Frontal cortex (tissue), 4 donors: Measurements from ENCODE around the gene CSNK1G1. TPM values are rescaled to one million over a fixed set of nuclear protein-coding genes. Genes with fewer than 3 reads are reported as not detected.
"Not testable (repeated sequence)": the region's sequence is repeated elsewhere in the genome, so short reads cannot be mapped to it uniquely, and the experiment has no call there.

ENCODE experiments used
- DNase-seq, 2 donors: peaks; one replicate each; pipeline ENCODE4 v3.0.0; 2012; ENCODE audit warnings: low spot score in 2 of 2
- FAIRE-seq: peaks from 2 replicates; lab custom pipeline; 2012; peaks lifted over from hg19 to GRCh38; lab: Jason Lieb, UNC
- total RNA-seq: library from RNA; depleted of rRNA; stranded (reverse); fragments of >200 nt; gene quantifications from one replicate; pipeline ENCODE4 v1.2.3, GENCODE V29; 2014
- donor health status: control.
- donor health status: control.
- donor health status: control.

CSNK1G1 gene
- total RNA-seq = 46.1 TPM

DNA sequence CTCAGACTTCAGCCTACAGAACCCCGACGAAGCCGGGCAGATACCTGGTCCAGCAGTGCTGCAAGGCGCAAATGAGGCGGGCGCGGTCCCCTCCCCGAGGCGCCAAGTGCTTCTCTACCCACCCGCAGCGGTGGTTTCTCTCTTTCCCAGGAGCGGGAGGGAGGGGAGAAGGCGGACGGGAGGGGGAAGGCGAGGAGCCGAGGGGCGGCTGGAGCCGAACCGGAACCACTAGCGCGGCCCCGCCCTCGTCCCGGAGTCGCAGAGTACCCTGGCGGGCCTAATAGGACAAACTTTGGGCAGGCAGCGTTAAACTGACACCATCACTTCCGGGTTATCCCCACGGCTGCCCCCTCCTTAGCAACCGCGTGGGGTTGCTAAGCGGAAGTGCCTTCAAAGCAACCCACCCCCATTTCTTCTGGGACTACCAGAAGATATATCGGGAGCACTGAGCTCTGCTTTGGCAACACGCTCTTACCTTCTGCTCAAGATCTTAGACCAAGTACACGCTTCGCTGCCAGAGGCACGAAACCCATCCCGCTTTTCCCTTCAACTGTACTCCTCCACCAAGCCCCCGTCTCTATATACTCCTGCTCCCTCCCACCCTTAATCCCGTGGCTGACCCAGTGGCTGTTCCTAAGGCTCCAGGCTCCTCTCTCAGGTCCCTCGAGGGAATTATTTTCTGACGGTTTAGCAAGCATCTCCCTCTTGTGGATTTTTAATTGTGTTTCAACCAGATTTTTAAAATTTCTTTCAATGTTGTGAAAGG lies at the start of gene CSNK1G1:
TSS of gene CSNK1G1 (minus strand) at position 230 of the 766 bp plus-strand sequence. CDS start 55,674 bp downstream, outside the sequence.
- peak; percentile 80 to 86 for DNase-seq
- FAIRE-seq = no peak

DNA sequence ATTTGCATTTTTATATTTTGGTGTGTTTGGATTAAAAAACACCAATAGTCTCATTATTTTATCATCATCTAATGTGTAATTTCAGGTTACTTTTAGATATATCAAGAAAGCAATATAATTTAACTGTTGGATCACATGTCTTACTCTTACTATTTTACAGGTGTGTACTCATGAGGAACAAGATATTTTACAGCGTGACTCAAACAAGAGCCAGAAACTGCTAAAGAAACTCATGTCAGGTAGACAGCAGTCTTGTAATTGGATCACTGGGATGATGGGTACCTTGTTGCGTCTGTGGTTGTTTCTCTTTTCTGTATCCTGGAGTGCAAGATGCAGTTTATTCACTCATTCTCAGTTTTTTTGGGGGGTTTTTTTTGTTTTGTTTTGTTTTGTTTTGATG lies 44.6 kb upstream of the CSNK1G1 start:
- FAIRE-seq (no peak), DNase-seq (no peak)

DNA sequence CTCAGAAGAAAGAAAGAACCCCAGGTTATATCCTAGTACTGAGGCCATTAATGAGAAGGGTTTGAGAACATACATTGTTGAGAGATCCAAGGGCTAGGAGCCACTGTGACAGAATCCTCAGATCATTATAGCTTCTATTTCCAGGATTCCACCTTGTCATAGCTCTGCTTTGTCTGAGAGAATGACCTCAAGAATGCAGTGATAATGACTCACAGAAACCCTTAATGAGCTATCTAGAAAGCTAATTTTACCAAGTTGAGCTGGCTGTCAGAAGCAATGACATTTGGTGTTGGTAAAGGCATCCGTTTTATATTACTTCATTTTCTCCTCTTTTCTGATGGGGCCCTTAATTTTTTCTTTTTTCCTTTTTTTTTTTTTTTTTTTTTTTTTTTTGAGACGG lies 42.6 kb upstream of the CSNK1G1 start:
- FAIRE-seq (no peak), DNase-seq (no peak)

DNA sequence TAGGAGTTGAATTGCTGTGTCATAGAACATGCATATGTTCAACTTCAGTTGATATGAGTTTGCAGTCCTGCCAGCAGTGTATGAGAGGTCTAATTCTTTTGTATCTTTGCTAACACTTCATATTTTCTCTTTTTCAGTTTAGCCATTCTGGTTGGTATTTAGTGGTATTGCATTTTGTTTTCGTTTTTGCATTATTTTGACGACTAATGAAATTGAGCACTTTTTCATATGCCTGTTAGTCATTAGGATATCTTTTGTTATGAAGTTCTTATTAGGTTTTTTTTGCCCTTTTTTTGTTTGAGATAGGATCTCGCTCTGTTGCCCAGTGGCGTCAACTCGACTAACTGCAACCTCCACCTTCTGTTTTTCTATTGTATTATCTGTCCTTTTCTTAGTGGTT lies 40.8 kb upstream of the CSNK1G1 start:
- DNase-seq (no peak), FAIRE-seq (no peak)

DNA sequence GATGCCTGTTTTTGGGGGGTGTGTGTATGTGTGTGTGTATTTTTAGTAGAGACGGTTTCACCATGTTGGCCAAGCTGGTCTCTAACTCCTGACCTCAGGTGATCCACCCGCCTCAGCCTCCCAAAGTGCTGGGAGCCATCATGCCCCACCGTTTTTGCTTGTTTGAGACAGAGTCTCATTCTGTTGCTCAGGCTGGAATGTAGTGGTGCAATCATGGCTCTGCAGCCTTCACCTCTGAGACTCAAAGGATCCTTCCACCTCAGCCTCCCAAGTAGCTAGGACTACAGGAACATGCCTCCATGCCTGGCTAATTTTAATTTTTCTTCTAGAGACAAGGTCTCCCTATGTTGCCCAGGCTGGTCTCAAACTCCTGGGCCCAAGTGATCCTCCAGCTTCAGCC lies 36.5 kb upstream of the CSNK1G1 start:
- DNase-seq, FAIRE-seq: not testable (repeated sequence)

DNA sequence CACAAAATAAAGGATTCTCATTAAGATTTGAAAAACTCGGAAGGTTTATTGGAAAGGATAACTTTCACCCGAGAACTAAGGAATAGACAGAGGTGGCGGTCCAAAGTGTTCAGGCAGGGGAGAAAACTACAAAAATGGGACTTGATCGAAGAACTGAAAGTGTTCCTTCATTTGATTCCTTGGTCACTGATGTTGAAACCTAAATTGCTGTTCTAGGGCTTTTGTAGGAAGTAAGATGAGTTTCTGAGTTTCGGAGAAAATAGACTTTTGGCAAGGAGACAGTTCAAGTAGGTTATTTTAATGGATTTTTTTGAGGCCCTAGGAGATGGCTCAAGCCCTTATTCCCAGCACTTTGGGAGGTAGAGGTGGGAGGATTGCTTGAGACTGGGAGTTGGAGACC lies 33.1 kb upstream of the CSNK1G1 start:
- FAIRE-seq (no peak), DNase-seq (no peak)

DNA sequence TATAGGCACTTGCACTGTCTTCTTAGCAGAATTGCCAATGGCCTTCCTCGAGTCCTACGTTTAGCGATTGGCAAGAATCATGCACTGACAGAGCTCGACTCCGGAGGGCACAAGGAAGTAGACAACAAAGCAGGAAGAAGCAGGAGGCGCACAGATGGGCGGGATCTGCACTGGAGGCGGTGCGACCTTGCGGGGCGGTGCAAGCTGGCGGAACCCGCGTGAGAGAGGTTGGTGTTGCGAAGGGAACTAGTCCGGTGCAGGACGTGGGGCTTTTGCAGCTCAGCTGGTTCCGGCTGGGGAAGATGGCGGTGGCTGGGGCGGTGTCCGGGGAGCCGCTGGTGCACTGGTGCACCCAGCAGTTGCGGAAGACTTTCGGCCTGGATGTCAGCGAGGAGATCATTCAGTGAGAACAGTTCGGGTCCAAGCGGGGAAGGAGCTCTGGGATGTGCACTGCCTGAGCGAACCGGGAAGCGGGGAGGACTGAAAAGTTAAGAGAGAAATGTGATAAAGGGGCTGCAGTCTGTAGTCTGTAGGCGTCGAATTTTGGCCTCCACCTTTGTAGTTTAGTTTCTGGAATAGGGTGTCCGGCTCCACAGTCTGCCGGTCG lies 31.7 kb upstream of the CSNK1G1 start, which contains the start of gene TRIP4:
TSS of gene TRIP4 (plus strand) at position 275 of the 607 bp plus-strand sequence. CDS start at position 303, 28 bp downstream.
- no peak for FAIRE-seq
- DNase-seq = peak; percentile 67 to 82

DNA sequence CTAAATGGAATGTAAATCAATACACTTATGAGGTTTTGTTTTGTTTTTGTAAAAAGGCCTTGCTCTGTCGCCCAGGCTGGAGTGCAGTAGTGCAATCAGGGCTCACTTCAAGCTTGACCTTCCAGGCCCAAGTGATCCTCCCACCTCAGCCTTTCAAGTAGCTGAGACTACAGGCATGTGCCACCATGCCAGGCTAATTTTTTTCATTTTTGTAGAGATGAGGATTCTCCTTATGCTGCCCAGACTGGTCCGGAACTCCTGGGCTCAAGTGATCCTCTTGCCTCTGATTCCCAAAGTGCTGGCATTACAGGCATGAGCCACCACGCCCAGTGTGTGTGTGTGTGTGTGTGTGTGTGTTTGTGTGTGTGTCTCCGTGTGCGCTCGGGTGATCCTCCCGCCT lies 30.3 kb upstream of the CSNK1G1 start:
- DNase-seq (no peak), FAIRE-seq (no peak)

DNA sequence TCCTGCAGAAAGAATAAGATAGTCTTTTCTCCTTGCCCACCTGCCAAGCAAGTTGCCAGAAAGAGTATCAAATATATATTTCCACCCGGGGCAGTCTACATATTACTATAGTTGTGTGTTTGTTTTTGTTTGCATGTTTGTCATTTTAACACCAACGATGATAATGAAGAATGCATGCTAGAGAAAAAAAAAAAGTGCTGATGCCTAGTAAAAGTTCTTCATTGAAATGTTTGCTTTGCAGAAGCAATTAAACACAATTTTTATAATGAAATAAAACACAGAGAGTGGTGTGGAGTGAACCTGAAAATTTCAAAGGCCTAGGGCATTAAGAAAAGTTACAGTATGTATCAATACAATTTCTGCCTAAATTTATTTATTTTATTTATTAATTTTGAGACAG lies 27.8 kb upstream of the CSNK1G1 start:
- DNase-seq (no peak), FAIRE-seq (no peak)

DNA sequence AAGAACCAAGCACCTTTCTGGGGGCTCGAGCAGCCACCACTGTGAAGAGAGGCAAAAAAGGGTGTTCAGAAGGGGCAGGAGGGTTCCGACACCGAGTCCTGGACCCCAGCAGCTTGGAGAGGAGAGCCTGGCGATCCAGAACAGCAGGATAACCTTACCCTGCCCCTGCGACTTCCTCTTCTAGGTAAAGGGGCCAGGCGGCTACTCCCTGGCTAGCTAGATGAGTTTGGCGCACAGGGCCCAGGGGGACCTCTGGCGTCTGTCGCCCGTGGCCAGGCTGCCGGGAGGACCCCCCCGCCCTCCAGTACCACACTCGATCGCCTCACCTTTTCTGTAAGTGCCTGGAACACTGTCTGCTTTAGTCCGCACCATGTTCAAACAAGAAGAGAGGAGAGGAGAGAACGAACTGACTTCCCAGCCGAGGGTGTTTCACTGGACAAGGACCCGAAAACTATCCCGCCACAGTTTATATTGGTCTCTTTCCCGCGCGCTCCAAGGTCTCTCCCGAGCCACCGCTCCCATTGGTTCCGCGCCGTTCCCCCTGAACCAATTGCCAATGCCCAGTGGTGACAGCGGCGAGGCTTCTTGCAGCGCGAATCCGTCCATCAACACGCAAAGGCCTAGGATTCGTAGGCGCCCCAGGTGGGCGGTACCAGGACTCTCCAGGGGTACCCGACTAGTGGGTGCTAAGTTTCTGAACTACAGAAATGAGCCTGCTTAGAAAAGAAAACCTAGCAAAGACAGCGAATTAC lies 25.2 kb upstream of the CSNK1G1 start, which contains the start of gene PCLAF:
TSS of gene PCLAF (minus strand) at position 442 of the 752 bp plus-strand sequence. CDS start at position 372, 70 bp downstream.
- FAIRE-seq (peak; percentile 42), DNase-seq (peak; percentile 75 to 92)

DNA sequence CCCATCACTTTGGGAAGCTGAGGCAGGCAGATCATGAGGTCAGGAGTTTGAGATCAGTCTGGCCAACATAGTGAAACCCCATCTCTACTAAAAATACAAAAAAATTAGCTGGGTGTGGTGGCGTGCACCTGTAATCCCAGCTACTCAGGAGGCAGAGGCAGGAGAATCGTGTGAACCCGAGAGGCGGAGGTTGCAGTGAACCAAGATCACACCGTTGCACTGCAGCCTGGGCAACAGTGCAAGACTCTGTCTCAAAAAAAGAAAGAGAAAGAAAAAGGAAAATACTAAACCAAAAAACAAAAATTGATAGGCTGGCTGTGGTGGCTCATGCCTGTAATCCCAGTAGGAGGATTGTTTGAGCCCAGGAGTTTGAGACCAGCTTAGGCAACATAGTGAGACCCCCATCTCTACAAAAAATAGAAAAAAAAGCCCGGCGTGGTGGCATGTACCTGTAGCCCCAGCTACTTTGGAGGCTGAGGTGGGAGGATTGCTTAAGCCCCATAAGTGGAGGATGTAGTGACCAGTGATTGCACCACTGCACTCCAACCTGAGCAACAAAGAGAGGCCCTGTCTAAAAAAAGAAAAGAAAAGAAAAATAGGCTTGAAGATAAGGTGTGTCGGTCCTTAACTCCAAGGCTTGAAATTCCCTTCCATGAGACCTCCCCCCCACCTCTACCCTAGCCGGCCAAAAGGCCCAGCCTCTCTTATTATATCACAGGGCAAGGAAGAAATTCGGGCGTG lies 24.3 kb upstream of the CSNK1G1 start:
- not testable (repeated sequence) for DNase-seq, FAIRE-seq

DNA sequence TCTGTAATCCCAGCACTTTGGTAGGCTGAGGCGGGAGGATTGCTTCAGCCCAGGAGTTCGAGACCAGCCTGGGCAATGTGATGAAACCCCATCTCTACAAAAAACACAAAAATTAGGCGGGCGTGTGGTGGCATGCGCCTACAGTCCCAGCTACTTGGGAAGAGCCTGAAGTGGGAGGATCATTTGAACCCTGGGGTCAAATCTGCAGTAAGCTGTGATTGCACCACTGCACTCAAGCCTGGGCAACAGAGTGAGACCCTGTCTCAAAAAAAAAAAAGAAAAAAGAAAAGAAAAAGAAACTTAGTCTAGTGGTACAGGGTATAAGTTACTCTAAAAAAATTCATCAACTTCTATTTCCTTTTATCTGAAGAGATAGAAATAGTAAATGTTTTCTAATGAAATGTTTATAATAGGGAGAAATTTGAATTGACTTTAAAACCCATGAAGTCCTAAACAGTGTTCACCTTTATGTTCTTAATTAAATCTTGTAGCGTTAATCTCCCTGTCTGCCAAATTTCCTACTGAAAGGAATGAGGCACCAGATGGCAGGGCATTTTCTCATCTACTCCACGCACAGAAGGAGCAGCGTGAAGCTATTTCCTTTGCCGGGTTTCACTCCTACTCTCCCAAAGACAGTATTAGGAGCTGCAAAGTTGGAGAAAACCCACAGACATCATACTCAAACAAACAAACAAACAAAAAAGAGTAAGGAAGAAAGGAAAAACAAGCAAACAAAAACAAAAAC lies 23.4 kb upstream of the CSNK1G1 start:
- no peak for FAIRE-seq
- no peak for DNase-seq

DNA sequence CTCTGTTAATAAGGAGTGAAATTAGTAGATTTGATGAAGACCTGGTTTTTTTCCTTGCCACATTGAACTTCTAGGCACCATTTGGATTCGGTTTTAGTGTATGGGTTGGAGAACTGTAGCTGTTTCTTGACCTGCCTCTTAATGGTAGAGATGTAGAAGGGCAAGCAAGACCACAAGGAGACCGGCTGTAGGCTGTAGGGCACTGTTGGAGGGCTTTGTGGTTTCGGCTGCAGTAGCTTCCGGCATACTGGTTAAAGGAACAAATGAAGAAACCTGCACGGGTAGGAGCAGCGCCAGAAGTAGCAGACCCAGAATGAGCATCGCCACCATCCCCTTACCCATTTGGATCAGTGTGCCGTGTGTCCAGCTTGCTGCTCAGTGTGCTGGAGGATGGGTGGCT lies 17.4 kb upstream of the CSNK1G1 start:
- no peak for DNase-seq
- FAIRE-seq = no peak

DNA sequence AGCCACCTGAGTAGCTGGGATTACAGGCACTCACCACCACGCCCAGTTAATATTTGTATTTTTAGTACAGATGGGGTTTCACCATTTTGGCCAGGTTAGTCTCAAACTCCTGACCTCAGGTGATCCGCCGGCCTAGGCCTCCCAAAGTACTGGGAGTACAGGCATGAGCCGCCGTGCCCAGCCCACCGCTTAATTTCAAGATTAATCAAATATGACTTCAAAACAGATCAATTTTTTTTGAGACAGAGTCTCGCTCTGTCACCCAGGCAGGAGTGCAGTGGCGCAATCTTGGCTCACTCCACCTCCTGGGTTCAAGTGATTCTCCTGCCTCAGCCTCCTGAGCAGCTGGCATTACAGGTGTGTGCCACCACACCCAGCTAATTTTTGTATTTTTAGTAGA lies 15.4 kb upstream of the CSNK1G1 start:
- FAIRE-seq, DNase-seq: not testable (repeated sequence)

DNA sequence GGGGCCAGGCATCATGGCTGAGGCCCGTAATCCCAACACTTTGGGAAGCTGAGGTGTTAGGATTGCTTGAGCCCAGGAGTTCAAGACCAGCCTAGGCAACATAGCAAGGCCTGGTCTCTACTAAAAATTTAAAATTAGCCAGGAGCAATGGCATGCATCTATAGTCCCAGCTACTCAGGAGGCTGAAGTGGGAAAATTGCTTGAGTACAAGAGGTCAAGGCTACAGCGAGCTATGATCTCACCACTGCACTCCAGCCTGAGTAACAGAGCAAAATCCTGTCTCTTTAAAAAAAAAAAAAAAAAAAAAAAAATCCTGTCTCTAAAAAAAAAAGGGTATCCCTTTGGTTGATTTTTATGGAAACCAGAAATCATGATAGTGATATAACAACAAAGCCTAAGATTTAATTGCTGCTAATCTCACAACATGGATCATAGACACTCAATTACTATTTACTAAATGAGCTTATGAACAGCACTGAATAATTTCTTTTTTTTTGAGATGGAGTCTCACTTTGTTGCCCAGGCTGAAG lies 13.2 kb upstream of the CSNK1G1 start:
- FAIRE-seq (no peak), DNase-seq (no peak)

DNA sequence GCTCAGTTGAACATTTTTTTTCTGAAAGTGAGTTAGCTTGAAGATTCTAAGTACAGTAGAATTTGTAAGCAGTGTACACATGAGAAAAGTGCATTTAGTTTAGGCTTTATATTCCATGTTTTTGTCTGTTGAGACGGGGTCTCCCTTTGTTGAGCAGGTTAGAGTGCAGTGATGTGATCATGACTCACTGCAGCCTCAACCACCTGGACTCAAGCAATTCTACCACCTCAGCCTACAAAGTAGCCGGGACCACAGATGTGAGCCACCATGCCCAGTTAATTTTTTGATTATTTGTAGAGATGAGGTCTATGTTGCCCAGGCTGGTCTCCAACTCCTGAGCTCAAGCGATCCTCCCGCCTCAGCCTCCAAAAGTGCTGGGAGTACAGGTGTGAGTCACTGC lies 5.3 kb upstream of the CSNK1G1 start:
- no peak for FAIRE-seq
- DNase-seq = no peak

DNA sequence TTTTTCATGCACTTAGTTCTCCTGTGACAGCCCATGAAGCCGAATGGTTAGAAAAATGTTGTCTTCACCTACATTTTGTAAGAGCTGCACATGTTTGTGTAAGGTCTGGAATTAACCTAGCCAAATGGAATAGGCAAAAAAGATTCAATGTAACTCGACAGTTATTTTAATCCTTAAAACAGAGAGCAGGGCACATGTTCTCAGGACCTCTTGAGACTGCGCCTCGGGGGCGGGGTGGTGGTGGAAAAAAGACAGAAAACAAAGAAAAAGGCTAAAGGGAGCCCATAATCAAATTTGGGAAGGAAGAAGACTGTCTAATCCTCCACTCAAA lies 702 bp upstream of the CSNK1G1 start:
- no peak for FAIRE-seq

DNA sequence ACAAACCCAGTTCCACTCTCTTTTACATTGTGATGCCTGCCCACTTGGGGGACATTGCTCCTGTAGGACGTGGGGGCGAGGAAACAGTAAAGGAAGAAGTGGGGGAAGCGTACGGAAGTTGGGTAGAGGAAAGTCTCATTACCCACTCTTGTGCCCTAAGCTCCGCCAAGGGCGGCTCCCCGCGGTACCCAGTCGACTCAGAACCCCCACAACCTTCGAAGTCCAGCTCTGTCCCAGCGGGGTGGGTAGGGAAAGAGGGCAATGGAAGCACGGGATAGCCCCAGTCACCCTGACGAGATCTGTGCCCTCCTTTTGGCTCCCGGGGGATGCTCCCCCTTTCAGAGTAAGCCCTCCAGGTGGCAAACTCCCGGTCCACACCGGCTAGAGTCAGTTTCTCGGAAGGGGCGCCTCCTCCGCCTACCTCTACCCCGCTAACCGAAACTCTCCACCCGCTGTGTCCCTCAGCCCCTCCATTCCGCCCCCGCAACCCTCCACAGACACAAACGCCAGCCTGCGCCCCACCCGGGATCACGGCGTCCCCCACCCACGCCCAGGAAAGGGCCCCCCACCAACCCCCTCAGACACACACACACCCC lies 527 bp downstream of the CSNK1G1 start:
- FAIRE-seq = no peak
- DNase-seq = no peak

More for the DNA sequence above, 702 bp upstream of the CSNK1G1 start:
- DNase-seq = no peak
